Skeletal muscle satellite cell (primary cell): ENCODE data around the gene UBE3A.

Experiments used
- H3K27me3 ChIP-seq: 2 replicates; pipeline ENCODE4 v1.7.0; 2013; ENCODE audit warnings: low read length; ENCODE audit not compliant: control insufficient read depth, insufficient read depth
- H3K36me3 ChIP-seq: 2 replicates; pipeline ENCODE4 v1.7.0; 2013; ENCODE audit warnings: mild to moderate bottlenecking, control low read depth, low read length; ENCODE audit not compliant: insufficient read depth
- H3K4me1 ChIP-seq: 2 replicates; pipeline ENCODE4 v1.7.0; 2013; ENCODE audit warnings: low read length; ENCODE audit not compliant: control insufficient read depth, insufficient read depth
- H3K4me2 ChIP-seq: 2 replicates; pipeline ENCODE4 v1.7.0; 2013; ENCODE audit warnings: mild to moderate bottlenecking, low read length
- H3K4me3 ChIP-seq: 2 replicates; pipeline ENCODE4 v1.7.0; 2013; ENCODE audit warnings: low read length
- H3K9ac ChIP-seq: 2 replicates; pipeline ENCODE4 v1.7.0; 2013; ENCODE audit warnings: mild to moderate bottlenecking, low read depth, low read length, moderate library complexity
- H3K9me3 ChIP-seq: replicated peaks from 2 replicates; pipeline ENCODE4 v1.7.0; 2013; ENCODE audit warnings: mild to moderate bottlenecking, control low read depth, low read length

The UBE3A gene

DNA sequence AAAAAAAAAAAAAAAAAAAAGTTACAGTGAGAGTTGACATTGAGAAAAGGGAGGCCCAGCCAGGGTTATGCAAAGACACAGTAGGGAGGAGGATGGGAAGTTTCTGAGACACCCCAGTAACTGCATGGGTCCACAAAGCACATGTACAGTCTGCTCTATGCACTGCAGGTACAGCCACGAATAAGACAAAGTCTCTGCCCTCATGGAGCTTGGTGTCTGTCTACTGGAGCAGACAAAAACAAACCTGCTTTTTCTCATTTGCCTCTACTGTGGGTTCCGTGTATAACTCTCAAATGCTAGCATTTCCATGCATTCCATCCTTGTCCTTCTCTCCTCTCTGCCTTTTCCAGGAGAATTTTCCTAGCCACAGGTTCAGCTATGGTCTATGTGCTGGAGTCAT is 107.4 kb downstream of the UBE3A start:
- H3K36me3 ChIP-seq = peaks cover 25% of the 10 kb centered on the region
- no peaks in the 10 kb centered on the region for H3K27me3 ChIP-seq
- no peak overlapping the region for H3K4me3 ChIP-seq
- H3K9ac ChIP-seq = no peak overlapping the region
- no peaks in the 10 kb centered on the region for H3K4me1 ChIP-seq
- no peak overlapping the region for H3K4me2 ChIP-seq
- H3K9me3 ChIP-seq = no peaks in the 10 kb centered on the region

DNA sequence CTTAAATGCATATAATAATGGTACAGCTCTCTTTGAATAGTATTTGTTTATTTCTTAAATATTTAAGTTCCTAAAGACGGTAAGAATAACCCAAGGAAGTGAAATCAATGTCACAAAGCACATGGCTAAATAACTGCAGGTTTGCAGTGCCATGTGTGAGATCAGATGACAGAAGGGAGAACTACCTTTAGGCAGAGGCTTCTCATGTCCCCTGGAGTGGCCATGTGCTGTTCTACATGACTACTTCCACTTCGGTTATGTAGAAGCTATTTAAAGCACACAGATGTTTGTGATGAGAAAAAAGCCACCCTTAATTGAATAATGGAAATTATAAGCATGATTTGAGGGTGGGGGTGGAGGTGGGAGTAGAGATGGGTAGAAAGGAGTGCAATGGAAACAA is 109.1 kb downstream of the UBE3A start:
- Histone ChIP-seq H3K36me3 (peaks cover 15% of the 10 kb centered on the region), H3K4me3 (no peak overlapping the region), H3K4me2 (no peak overlapping the region), H3K9ac (no peak overlapping the region), H3K9me3 (no peaks in the 10 kb centered on the region), H3K4me1 (no peaks in the 10 kb centered on the region), H3K27me3 (no peaks in the 10 kb centered on the region)

DNA sequence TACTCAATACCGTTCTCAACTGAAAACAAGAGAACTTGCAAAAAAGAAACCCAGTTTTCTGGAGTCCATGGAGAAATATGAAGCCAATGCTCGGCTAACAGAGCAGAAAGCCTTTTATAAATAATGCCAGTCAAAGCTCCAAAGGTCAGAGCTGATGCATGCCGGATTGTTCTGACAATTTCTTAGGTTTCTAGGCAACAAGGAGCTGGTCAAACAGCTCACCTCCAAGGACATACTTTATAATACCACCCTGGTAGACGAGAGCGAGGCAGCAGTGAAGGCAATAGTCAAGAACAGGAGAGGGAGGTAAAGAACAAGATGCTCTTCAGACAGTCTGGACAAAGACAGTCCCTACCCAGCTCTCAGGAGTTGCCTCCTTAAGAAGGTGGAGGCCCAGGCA is 111.1 kb downstream of the UBE3A start:
- Histone ChIP-seq H3K36me3 (peaks cover 15% of the 10 kb centered on the region), H3K27me3 (no peaks in the 10 kb centered on the region), H3K4me2 (no peak overlapping the region), H3K4me1 (no peaks in the 10 kb centered on the region), H3K4me3 (no peak overlapping the region), H3K9me3 (no peaks in the 10 kb centered on the region), H3K9ac (no peak overlapping the region)

- Histone ChIP-seq H3K9ac (no peak overlapping the region), H3K36me3 (no peaks in the 10 kb centered on the region), H3K4me2 (no peak overlapping the region), H3K4me3 (no peak overlapping the region), H3K9me3 (no peaks in the 10 kb centered on the region), H3K27me3 (no peaks in the 10 kb centered on the region), H3K4me1 (no peaks in the 10 kb centered on the region)
Observed at GRCh38 chr15:25325187-25325586, 113.6 kb downstream of the UBE3A start.

- peaks cover 3% of the 10 kb centered on the region for H3K9me3 ChIP-seq
- no peaks in the 10 kb centered on the region for H3K27me3 ChIP-seq
- no peaks in the 10 kb centered on the region for H3K4me1 ChIP-seq
- no peak overlapping the region for H3K4me3 ChIP-seq
- H3K36me3 ChIP-seq = no peaks in the 10 kb centered on the region
- H3K4me2 ChIP-seq = no peak overlapping the region
- no peak overlapping the region for H3K9ac ChIP-seq
Observed at GRCh38 chr15:25323420-25323819, 115.4 kb downstream of the UBE3A start.

GRCh38 chr15:25287823-25288222 is 151.0 kb downstream of the UBE3A start:
- H3K36me3 ChIP-seq = no peaks in the 10 kb centered on the region
- H3K9ac ChIP-seq = no peak overlapping the region
- H3K4me2 ChIP-seq = no peak overlapping the region
- H3K27me3 ChIP-seq = no peaks in the 10 kb centered on the region
- no peak overlapping the region for H3K4me3 ChIP-seq
- no peaks in the 10 kb centered on the region for H3K9me3 ChIP-seq
- H3K4me1 ChIP-seq = no peaks in the 10 kb centered on the region
